ENCODE measurements around the gene CDC45. TPM values are rescaled to one million over a fixed set of nuclear protein-coding genes. Genes with fewer than 3 reads are reported as not detected.

CDC45 gene
- total RNA-seq, 2 experiments from 2014 or later = 80.2 to 83.0 TPM

DNA sequence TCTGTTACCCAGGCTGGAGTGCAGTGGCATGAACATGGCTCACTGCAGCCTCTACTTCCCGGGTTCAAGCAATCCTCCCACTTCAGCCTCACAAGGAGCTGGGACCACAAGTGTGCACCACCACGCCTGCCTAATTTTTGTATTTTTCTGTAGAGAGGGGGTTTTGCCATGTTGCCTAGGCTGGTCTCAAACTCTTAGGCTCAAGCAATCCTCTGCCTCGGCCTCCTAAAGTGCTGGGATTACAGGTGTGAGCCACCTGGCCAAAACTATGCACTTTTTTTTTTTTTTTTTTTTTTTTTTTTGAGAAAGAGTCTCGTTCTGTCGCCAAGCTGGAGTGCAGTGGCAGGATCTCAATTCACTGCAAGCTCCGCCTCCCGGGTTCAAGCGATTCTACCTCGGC, 56.8 kb downstream of the CDC45 start:
- Histone ChIP-seq H3K4me1 (ENCODE audit: insufficient read depth, low read length, poor library complexity, severe bottlenecking) (no peaks in the 10 kb centered on the region), H3K79me2 (ENCODE audit: insufficient read depth, low read depth, low read length) (no peaks in the 10 kb centered on the region), H2AFZ (ENCODE audit: low read length) (no peak overlapping the region), H3K4me2 (ENCODE audit: low read length) (no peak overlapping the region), H3K36me3 (ENCODE audit: insufficient read depth, low read length) (no peaks in the 10 kb centered on the region), H4K20me1 (ENCODE audit: insufficient read depth, low read length) (no peaks in the 10 kb centered on the region), H3K9me2 (ENCODE audit: insufficient read depth, low read length) (no peaks in the 10 kb centered on the region), H3K27ac (ENCODE audit: low read depth, low read length, poor library complexity, severe bottlenecking) (no peak overlapping the region), H3K4me3 (ENCODE audit: low read depth, low read length, poor library complexity, severe bottlenecking) (no peak overlapping the region), H3K9me3 (ENCODE audit: low read length) (no peaks in the 10 kb centered on the region)
- intact Hi-C loops (cut with micrococcal nuclease; ENCODE audit: unreplicated experiment) = no loop called here
- TF ChIP-seq EZH2phosphoT487 (IDR thresholded peaks at IDR 0.05; ENCODE audit: borderline replicate concordance, low read depth, low read length) = no peak
- TF ChIP-seq, protein P1, sequence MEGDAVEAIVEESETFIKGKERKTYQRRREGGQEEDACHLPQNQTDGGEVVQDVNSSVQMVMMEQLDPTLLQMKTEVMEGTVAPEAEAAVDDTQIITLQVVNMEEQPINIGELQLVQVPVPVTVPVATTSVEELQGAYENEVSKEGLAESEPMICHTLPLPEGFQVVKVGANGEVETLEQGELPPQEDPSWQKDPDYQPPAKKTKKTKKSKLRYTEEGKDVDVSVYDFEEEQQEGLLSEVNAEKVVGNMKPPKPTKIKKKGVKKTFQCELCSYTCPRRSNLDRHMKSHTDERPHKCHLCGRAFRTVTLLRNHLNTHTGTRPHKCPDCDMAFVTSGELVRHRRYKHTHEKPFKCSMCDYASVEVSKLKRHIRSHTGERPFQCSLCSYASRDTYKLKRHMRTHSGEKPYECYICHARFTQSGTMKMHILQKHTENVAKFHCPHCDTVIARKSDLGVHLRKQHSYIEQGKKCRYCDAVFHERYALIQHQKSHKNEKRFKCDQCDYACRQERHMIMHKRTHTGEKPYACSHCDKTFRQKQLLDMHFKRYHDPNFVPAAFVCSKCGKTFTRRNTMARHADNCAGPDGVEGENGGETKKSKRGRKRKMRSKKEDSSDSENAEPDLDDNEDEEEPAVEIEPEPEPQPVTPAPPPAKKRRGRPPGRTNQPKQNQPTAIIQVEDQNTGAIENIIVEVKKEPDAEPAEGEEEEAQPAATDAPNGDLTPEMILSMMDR (conservative IDR thresholded peaks at IDR 0.05; ENCODE audit: low read length) = no peak
- ChIA-PET CTCF (ENCODE audit: unreplicated experiment) (no interaction called here), POLR2A (interaction anchor here (0.6 to 0.7 kb wide), 2 partner anchors 76 to 296 kb away, joined by 5 to 6 read pairs; no protein-coding TSS in a partner anchor)
- no peak for DNase-seq (ENCODE audit: low spot score)
- BruUV-seq (replicated peaks) = no TSS peak

DNA sequence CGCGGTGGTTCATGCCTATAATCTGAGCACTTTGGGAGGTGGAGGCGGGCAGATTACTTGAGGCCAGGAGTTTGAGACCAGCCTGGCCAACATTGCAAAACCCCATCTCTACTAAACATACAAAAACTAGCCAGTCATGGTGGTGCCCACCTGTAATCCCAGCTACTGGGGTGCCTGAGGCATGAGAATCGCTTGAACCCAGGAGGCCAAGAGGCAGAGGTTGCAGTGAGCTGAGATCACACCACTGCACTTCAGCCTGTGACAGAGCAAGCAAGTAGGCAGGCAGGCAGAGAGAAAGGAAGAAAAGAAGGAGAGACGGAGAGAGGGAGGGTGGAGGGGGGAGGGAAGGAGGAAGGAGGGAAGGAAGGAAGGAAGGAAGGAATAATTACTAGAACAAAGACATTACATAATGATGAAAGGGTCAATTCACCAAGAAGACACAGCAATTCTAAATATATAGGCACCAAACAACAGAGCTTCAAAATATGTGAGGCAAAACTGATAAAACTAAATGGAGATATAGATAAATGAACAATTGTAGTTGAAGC, 58.3 kb downstream of the CDC45 start:
- DNase-seq (ENCODE audit: low spot score) = no peak
- Histone ChIP-seq H3K4me3 (ENCODE audit: low read depth, low read length, poor library complexity, severe bottlenecking) (no peak overlapping the region), H3K36me3 (ENCODE audit: insufficient read depth, low read length) (no peaks in the 10 kb centered on the region), H3K9me3 (ENCODE audit: low read length) (no peaks in the 10 kb centered on the region), H2AFZ (ENCODE audit: low read length) (no peak overlapping the region), H3K27ac (ENCODE audit: low read depth, low read length, poor library complexity, severe bottlenecking) (no peak overlapping the region), H4K20me1 (ENCODE audit: insufficient read depth, low read length) (no peaks in the 10 kb centered on the region), H3K9me2 (ENCODE audit: insufficient read depth, low read length) (no peaks in the 10 kb centered on the region), H3K4me2 (ENCODE audit: low read length) (no peak overlapping the region), H3K79me2 (ENCODE audit: insufficient read depth, low read depth, low read length) (no peaks in the 10 kb centered on the region), H3K4me1 (ENCODE audit: insufficient read depth, low read length, poor library complexity, severe bottlenecking) (no peaks in the 10 kb centered on the region)
- CTCF ChIA-PET (ENCODE audit: unreplicated experiment) = no interaction called here
- TF ChIP-seq, protein P1 (conservative IDR thresholded peaks at IDR 0.05; ENCODE audit: low read length) = no peak
- TF ChIP-seq EZH2phosphoT487 (IDR thresholded peaks at IDR 0.05; ENCODE audit: borderline replicate concordance, low read depth, low read length) = no peak
- intact Hi-C loops (cut with micrococcal nuclease; ENCODE audit: unreplicated experiment) = no loop called here
- BruUV-seq (replicated peaks) = no TSS peak
- POLR2A ChIA-PET = interaction anchor here (0.6 kb wide), 1 partner anchor 85 kb away, joined by 3 read pairs; no protein-coding TSS in a partner anchor

DNA sequence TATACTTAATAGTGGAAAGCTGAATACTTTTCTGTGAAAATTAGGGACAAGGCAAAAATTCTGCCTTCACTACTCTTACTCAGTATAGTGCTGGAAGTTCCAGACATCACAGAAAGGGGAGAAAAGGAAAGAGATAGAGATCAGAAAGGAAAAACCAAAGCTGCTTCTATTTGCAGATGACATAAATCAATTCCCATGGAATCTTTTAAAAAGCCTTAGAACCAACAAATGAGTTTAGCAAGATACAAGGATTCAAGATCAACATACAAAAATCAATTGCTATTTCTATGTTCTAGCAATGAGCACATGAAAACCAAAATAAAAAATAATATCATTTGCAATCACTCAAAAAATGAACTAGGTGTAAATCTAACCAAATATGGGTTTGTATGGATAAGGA, 60.7 kb downstream of the CDC45 start:
- Histone ChIP-seq H4K20me1 (ENCODE audit: insufficient read depth, low read length) (no peaks in the 10 kb centered on the region), H3K4me1 (ENCODE audit: insufficient read depth, low read length, poor library complexity, severe bottlenecking) (no peaks in the 10 kb centered on the region), H3K4me2 (ENCODE audit: low read length) (no peak overlapping the region), H3K36me3 (ENCODE audit: insufficient read depth, low read length) (no peaks in the 10 kb centered on the region), H3K9me3 (ENCODE audit: low read length) (no peaks in the 10 kb centered on the region), H3K27ac (ENCODE audit: low read depth, low read length, poor library complexity, severe bottlenecking) (no peak overlapping the region), H3K4me3 (ENCODE audit: low read depth, low read length, poor library complexity, severe bottlenecking) (no peak overlapping the region), H3K79me2 (ENCODE audit: insufficient read depth, low read depth, low read length) (no peaks in the 10 kb centered on the region), H2AFZ (ENCODE audit: low read length) (no peak overlapping the region), H3K9me2 (ENCODE audit: insufficient read depth, low read length) (no peaks in the 10 kb centered on the region)
- intact Hi-C loops (cut with micrococcal nuclease; ENCODE audit: unreplicated experiment) = no loop called here
- ChIA-PET CTCF (ENCODE audit: unreplicated experiment) (no interaction called here), POLR2A (no interaction called here)
- DNase-seq (ENCODE audit: low spot score) = no peak
- no peak for TF ChIP-seq EZH2phosphoT487 (IDR thresholded peaks at IDR 0.05; ENCODE audit: borderline replicate concordance, low read depth, low read length)
- TF ChIP-seq, protein P1 (conservative IDR thresholded peaks at IDR 0.05; ENCODE audit: low read length) = no peak
- BruUV-seq (replicated peaks) = no TSS peak
